ENCODE data around the gene GRID2IP.

Gene GRID2IP

DNA sequence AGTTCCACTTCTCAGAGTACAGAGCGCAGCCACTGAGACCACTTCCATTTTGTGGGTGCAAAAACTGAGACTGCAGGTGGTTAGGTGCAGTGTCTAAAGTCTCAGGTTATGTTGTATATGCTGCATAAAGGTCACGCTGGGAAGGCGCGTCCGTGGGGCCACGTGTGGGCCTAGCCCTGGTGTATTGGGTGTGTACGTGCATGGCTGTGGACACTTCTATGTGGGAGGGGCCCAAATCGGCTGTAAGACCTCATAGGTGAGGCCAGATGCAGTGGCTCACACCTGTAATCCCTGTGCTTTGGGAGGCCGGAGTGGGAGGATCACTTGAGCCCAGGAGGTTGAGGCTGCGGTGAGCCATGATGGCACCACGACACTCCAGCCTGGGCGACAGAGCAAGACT lies 37.7 kb downstream of the GRID2IP start:
- no peak for DNase-seq

GRCh38 chr7:6512892-6513291 lies 38.4 kb downstream of the GRID2IP start:
- DNase-seq: no peak

- no peak for DNase-seq
These were observed 40.7 kb downstream of the GRID2IP start for GRCh38 chr7:6510476-6511133.

DNA sequence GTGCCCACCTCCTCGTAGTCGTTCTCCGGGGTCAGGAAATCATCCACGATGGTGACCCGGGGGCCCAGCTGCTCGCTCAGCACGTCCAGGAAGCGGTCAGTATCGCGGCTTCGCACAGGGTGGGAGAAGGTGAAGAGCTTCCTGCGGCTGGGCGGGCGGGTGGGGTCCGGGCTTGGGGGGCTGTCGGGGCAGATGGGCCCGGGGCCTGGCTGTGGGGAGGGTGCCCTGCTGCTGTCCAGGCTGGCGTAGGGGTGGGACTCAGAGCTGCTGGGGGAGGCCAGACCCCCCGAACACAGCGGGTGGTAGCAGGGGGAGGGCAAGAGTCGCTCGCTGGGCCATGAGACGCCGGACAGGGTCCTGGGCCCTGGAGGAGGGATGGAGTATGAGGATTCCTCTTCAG lies 42.3 kb downstream of the GRID2IP start:
- DNase-seq: no peak

DNA sequence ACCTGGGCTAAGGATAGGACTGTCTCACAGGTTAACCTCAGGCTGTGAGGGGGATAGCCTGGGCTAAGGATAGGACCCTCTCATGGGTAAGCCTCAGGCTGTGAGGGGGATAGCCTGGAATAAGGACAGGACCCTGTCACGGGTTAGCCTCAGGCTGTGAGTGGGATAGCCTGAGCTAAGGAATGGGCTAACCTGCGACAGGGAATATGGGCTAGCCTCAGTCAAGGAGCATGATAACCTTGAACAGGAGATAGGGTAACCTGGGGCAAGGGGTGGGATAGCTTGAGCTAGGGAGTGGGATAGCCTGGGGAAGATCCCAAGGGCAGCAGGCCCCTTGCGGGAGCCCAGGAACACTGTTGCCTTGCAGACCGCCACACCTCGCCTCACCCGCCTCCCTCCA lies 42.7 kb downstream of the GRID2IP start:
- no peak for DNase-seq

- no peak for DNase-seq
These were observed 43.4 kb downstream of the GRID2IP start for GRCh38 chr7:6507906-6508305.

DNA sequence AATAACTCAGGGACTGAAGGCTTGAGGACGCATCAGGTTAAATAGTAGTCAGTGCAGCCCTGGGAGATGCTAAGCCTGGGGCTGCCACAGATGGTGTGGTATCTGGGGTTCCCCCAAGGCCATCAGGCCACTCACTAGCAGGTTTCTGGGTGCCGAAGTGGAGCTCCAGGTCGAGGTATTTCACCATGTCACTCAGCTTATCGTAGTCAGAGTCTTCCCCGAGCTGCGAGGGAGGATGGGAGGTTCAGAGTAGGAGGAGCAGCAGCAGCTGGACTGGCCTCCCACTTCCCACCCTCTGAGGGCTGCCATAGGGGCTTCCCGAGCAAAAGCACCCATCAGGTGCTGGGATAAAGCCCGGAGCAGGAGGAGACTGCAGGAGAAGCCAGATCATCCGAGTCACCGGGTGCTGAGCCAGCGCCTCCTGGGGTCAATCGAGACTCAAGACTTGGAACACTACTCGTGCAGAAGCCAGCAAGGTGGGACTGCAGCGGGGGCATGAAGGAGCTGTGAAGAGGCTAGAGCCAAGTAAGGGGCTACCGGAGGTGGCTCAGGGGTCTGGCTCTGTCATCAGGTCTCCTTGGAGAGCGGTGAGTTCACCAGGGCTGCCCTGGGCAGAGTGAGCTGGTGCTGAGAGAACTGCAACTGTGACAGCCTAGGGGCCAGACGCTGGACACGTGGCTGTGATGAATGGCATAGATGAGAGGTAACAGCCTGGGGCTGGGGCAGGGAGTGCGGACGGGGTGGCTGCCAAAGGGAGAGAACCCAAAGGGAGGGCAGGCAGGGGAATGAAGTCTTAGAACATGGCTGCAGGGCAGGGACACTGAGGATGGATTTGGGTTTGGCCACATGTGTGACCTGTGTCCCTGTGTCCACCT lies 45.3 kb downstream of the GRID2IP start:
- no peak for DNase-seq

DNA sequence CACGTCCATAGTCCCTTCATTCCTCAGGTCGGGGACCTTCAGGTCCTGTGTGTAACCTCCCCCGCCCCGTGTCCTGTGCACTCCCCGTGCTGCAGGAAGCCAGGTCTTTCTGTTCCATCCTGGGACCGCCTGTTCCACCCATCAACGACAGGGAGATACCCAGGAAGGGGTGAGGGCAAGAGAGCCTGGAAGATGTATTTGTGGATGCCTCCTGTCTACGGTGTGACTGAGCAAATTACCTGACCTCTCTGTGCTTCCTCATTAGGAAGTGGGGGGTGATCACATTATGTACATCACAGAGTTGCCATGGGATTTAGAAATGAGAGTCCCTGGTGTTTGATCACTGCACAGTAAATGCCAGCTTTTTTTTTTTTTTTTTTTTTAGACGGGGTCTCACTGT lies 46.3 kb downstream of the GRID2IP start:
- no peak for DNase-seq

- no peak for DNase-seq
These were observed 48.4 kb downstream of the GRID2IP start for GRCh38 chr7:6502886-6503285.

GRCh38 chr7:6501586-6502564 lies 49.4 kb downstream of the GRID2IP start:
- DNase-seq: no peak

DNA sequence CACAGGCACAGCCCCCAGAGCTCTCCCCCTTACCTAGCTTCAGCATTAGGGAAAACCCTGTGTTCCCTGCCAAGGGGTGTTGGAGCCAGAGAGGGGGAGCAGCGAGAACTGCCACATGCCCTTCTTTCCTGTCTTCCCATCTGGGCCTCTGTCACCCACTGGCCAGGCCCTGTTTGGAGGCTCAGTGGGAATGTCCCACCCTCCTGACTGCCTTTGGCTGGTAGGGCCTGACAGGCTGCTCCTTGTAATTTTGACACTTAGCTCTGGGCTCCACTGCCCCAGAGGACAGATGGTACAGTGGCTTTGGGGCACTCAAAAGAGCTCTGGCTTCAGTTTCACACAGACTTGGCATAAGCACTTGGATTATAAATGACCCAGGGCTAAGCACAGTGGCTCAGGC lies 50.6 kb downstream of the GRID2IP start:
- DNase-seq: no peak

- DNase-seq: no peak
These were observed 53.3 kb downstream of the GRID2IP start for GRCh38 chr7:6497994-6498393.

DNA sequence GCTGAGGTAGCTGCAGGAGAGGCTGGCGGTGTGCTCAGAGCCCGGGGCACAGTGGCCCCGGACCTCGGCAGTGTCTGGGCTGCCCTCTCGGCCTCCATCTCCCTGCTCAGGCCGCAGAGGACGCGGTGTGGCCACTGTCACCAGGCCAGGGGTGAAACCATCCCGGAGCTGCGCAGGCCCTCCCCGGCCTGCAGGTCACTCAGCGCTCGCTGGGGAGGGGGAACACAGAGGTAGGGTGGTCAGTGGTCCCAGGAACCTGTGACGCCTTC lies 53.7 kb downstream of the GRID2IP start:
- no peak for DNase-seq

- DNase-seq: peak; percentile 27 to 41
These were observed 54.2 kb downstream of the GRID2IP start for GRCh38 chr7:6496842-6497636.

DNA sequence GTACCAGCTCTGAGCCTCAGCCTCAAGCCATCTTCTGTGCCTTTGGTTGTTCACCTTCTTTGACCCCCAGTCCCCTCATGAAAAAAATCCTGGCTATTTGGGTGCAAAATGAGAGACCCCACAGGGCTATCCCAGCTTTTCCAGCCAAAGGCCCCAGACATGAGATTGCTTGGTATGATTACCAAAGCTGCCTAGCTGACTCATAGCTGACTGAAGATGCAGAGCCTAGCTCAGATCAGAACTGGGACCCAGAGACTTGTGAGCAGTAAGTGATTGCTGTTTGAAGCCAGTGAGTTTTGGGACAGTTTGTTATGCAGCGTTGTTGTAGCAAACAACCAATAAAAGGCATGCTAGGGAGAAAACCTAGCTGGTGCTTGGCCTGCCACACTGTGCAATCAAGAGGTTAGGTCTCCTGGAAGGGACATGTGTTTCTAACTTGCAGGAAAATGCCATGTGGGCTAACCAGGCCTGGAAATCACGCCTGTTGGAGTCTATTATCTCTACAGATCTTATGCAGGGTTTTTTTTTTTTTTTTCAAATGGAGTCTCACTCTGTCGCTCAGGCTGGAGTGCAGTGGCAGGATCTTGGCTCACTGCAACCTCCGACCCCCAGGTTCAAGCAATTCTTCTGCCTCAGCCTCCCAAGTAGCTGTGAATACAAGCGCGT lies 55.5 kb downstream of the GRID2IP start:
- DNase-seq: no peak

DNA sequence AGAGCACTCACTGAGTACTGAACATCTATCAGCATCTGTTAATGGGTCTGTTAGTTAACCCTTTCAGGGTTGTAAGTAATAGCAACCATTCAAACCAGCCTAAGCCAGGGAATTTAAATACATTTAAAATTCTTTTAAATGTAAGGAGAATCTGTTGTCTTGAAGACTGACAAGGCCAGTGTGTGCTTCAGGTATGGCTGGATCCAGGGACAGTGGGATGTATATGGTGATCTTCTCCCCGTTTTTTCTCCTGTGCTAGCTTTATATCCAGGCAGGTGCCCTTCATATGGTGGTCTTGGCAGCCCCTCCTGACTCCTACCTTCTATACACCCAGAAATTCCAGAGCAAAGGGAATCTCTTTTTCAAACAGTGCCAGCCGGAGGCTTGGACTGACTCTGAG lies 56.9 kb downstream of the GRID2IP start:
- DNase-seq: no peak

DNA sequence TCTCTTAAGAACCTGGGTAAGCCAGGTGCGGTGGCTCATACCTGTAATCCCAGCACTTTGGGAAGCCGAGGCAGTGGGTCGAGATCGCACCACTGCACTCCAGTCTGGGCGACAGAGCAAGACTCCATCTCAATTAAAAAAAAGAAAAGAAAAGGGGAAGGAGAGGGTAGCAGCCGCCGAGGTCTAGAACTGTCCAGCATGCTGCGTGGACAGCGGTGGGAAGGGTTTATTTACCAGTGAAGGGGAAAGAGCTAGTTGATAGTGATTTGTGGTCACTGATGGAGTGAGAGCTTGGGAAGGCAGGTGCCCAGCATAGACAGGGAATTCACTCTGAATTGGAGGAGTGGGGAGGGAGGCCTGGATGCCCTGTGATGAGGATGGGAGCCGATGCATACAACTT lies 60.1 kb downstream of the GRID2IP start:
- no peak for DNase-seq

GRCh38 chr7:6489612-6490011 lies 61.6 kb downstream of the GRID2IP start:
- DNase-seq: peak; percentile 21 to 41

DNA sequence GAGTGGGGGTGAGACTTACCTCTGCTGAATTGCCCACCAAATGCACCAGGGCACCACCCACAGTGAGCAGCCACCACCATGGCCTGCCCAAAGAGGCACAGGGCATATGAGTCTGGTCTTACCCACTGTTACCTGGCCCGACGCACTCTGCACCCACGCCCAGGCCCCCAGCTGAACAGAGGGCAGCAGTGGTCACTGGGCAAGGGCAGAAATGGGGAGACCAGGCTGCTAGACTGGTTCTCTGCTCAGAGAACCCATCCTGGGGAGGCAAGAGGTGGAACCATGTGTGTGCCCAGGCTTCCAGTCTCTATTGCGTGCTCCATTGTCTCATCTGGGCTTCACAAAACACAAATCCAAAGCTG lies 64.1 kb downstream of the GRID2IP start:
- no peak for DNase-seq

DNA sequence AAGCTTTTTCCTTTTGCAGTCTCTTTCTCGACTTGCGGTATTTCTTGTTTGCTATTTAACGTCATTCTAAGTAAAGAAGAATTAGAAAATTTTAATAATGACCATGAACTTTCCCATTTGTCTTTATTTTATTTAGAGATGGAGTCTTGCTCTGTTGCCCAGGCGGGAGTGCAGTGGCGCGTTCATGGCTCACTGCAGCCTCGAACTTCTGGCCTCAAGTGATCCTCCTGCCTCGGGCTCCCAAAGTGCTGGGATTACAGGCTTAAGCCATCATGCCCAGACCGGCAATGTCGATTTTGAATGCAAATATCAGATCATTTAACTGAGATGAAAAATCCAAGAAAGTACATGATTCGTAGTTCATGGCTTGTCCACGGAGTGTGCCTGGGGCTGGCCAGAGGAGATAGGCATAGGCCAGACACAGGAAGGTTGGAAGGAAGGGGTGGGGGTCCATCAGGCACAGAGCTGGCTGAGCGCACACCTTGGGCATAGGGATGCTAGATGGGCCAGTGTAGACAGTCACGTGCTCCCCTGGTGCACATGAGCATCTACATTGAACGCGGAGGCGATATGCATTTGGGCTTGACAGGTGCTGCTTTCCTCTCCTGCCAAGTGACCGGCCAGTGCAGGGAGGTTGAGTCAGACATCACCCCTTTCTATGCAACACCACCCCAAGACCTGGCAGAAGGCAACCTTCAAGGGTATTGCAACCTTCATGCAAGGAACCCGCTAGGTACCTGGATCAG lies 64.7 kb downstream of the GRID2IP start:
- no peak for DNase-seq

GRCh38 chr7:6482743-6483119 lies 68.5 kb downstream of the GRID2IP start:
- DNase-seq: no peak

DNA sequence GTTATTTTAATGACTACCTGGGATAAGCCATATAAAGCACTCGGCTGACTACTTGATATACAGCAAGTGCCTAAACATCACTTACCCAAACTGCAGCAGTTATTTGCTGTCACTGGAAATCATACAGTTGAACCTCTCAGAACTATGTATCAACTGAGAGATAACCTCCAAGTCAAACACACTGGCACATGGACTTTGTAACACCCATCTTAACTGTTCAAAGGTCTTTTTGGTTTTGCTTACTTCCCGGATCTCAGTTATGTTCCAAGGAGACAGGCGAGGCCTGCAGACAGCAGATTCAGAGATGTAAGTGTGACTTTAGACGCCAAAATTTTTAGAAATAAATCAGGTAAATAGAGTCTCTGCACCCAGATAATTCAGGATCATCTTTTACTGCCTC lies 69.0 kb downstream of the GRID2IP start:
- DNase-seq: no peak

Measured in SHP77 (cell line).